IMR-90 (cell line): Measurements from ENCODE around the gene EMC1. TPM values are rescaled to one million over a fixed set of nuclear protein-coding genes. Genes with fewer than 3 reads are reported as not detected.

ENCODE experiments used
- ATAC-seq: fragments of 200-7000 bp; cut with Tn5 transposase; 2 replicates; pipeline ENCODE4 v1.9.1; 2020; ENCODE audit warnings: low read depth, mild to moderate bottlenecking, moderate library complexity
- BruUV-seq: library from RNA; stranded (reverse); fragments of 400-500 nt; replicated peaks from 2 replicates; lab custom pipeline; 2021; lab: Mats Ljungman, UMichigan
- CTCF ChIA-PET: fragments of 300-600 bp; formaldehyde crosslinking; extraction: SDS; loops from one replicate; lab custom pipeline; 2021; ENCODE audit warnings: antibody characterized with exemption; lab: Yijun Ruan, JAX
- POLR2A ChIA-PET: fragments of 300-600 bp; sonication (Branson Sonifier 250); formaldehyde crosslinking; loops from one replicate; lab custom pipeline; 2022; ENCODE audit warnings: antibody characterized with exemption; ENCODE audit not compliant: unreplicated experiment; lab: Charles Lee
- DNase-seq: peaks from one replicate; pipeline ENCODE4 v3.0.0; 2013
- H2AFZ ChIP-seq: replicated peaks from 2 replicates; pipeline ENCODE3; 2013; ENCODE audit warnings: low read length, mild to moderate bottlenecking; ENCODE audit not compliant: poor library complexity
- H2AK5ac ChIP-seq: 2 replicates; pipeline ENCODE4 v1.6.1; 2013; ENCODE audit warnings: low read depth, low read length, inconsistent platforms
- H2AK9ac ChIP-seq: replicated peaks from 2 replicates; pipeline ENCODE3; 2013; ENCODE audit warnings: mild to moderate bottlenecking, low read depth, low read length, moderate library complexity; ENCODE audit not compliant: poor library complexity
- H2BK120ac ChIP-seq: 2 replicates; pipeline ENCODE4 v1.6.1; 2013; ENCODE audit warnings: low read depth, low read length, inconsistent platforms
- H2BK15ac ChIP-seq: 3 replicates; pipeline ENCODE4 v1.6.1; 2013; ENCODE audit warnings: low read depth, low read length, inconsistent platforms
- H2BK20ac ChIP-seq: 2 replicates; pipeline ENCODE4 v1.6.1; 2013; ENCODE audit warnings: low read depth, mild to moderate bottlenecking, inconsistent platforms, low read length, moderate library complexity
- H2BK5ac ChIP-seq: 2 replicates; pipeline ENCODE4 v1.6.1; 2013; ENCODE audit warnings: mild to moderate bottlenecking, low read depth, low read length, inconsistent platforms; ENCODE audit not compliant: poor library complexity, severe bottlenecking
- H3K14ac ChIP-seq: replicated peaks from 2 replicates; pipeline ENCODE4 v1.6.1; 2013; ENCODE audit warnings: low read depth, low read length, inconsistent platforms
- H3K18ac ChIP-seq: 2 replicates; pipeline ENCODE4 v1.6.1; 2013; ENCODE audit warnings: low read depth, low read length, control low read depth
- H3K23ac ChIP-seq: 2 replicates; pipeline ENCODE4 v1.6.1; 2013; ENCODE audit warnings: low read depth, low read length, inconsistent platforms
- H3K27ac ChIP-seq: 2 replicates; pipeline ENCODE4 v1.5.1; 2013; ENCODE audit warnings: mild to moderate bottlenecking, control low read depth, low read length; ENCODE audit not compliant: insufficient read depth
- H3K27me3 ChIP-seq: 2 replicates; pipeline ENCODE4 v1.6.1; 2013; ENCODE audit warnings: low read length; ENCODE audit not compliant: control insufficient read depth, insufficient read depth
- H3K36me3 ChIP-seq: 2 replicates; pipeline ENCODE4 v1.6.1; 2013; ENCODE audit warnings: low read length, mixed read lengths; ENCODE audit not compliant: control insufficient read depth, insufficient read depth
- H3K4ac ChIP-seq: 2 replicates; pipeline ENCODE4 v1.6.1; 2013; ENCODE audit warnings: low read depth, low read length, inconsistent platforms
- H3K4me1 ChIP-seq: 2 replicates; pipeline ENCODE4 v1.6.1; 2013; ENCODE audit warnings: low read length, mixed read lengths; ENCODE audit not compliant: control insufficient read depth, insufficient read depth
- H3K4me2 ChIP-seq: 2 replicates; pipeline ENCODE4 v1.6.1; 2013; ENCODE audit warnings: low read depth, mild to moderate bottlenecking, control low read depth, low read length, moderate library complexity
- H3K4me3 ChIP-seq: 2 replicates; pipeline ENCODE4 v1.5.1; 2013; ENCODE audit warnings: low read depth, mild to moderate bottlenecking, control low read depth, low read length, moderate library complexity; ENCODE audit not compliant: insufficient read depth
- H3K56ac ChIP-seq: 2 replicates; pipeline ENCODE4 v1.6.1; 2013; ENCODE audit warnings: low read length, inconsistent platforms; ENCODE audit not compliant: insufficient read depth; ENCODE audit errors: extremely low read depth
- H3K79me1 ChIP-seq, 2 experiments: 2 replicates each; pipeline ENCODE4 v1.6.1; 2013; ENCODE audit warnings: low read length in 2 of 2, inconsistent platforms in 1 of 2, low read depth in 1 of 2
- H3K9ac ChIP-seq: 2 replicates; pipeline ENCODE4 v1.6.1; 2013; ENCODE audit warnings: low read depth, low read length, control low read depth
- H3K9me1 ChIP-seq: 2 replicates; pipeline ENCODE4 v1.6.1; 2013; ENCODE audit warnings: low read length, inconsistent platforms; ENCODE audit not compliant: insufficient read depth
- H3K9me3 ChIP-seq: 2 replicates; pipeline ENCODE4 v1.6.1; 2013; ENCODE audit warnings: low read length; ENCODE audit not compliant: control insufficient read depth, insufficient read depth
- H4K20me1 ChIP-seq: 2 replicates; pipeline ENCODE4 v1.6.1; 2013; ENCODE audit warnings: low read length, inconsistent platforms; ENCODE audit not compliant: insufficient read depth
- H4K5ac ChIP-seq: 2 replicates; pipeline ENCODE4 v1.6.1; 2013; ENCODE audit warnings: mild to moderate bottlenecking, low read depth, low read length, control low read depth
- H4K8ac ChIP-seq, 2 experiments: 2 replicates each; pipeline ENCODE4 v1.6.1; 2013; ENCODE audit warnings: low read depth in 2 of 2, low read length in 2 of 2, control low read depth in 1 of 2, inconsistent platforms in 1 of 2
- H4K91ac ChIP-seq: 2 replicates; pipeline ENCODE4 v1.6.1; 2013; ENCODE audit warnings: low read depth, low read length, inconsistent platforms; ENCODE audit not compliant: insufficient read depth
- BHLHE40 ChIP-seq: fragments of 150-350 bp; IDR thresholded peaks from 2 replicates; pipeline ENCODE4 v1.6.1; 2016; ENCODE audit warnings: mild to moderate bottlenecking, low read depth, low read length
- CEBPB ChIP-seq: IDR thresholded peaks from 2 replicates; pipeline ENCODE4 v1.6.1; 2012; ENCODE audit warnings: low read depth, low read length, improper control_type of control experiment
- CHD1 ChIP-seq: IDR thresholded peaks from 2 replicates; pipeline ENCODE4 v1.6.1; 2012; ENCODE audit warnings: low read depth, low read length, improper control_type of control experiment
- ELK1 ChIP-seq: fragments of 150-350 bp; IDR thresholded peaks from 2 replicates; pipeline ENCODE4 v1.6.1; 2016; ENCODE audit warnings: low read depth, mild to moderate bottlenecking, low read length, moderate library complexity, borderline replicate concordance
- MAFK ChIP-seq: IDR thresholded peaks from 2 replicates; pipeline ENCODE4 v1.6.1; 2012; ENCODE audit warnings: low read depth, low read length, improper control_type of control experiment
- MAZ ChIP-seq: IDR thresholded peaks from 2 replicates; pipeline ENCODE4 v1.6.1; 2012; ENCODE audit warnings: low read depth, mild to moderate bottlenecking, low read length, improper control_type of control experiment, moderate library complexity, borderline replicate concordance
- MXI1 ChIP-seq: IDR thresholded peaks from 2 replicates; pipeline ENCODE4 v1.6.1; 2012; ENCODE audit warnings: low read depth, mild to moderate bottlenecking, low read length, moderate library complexity, borderline replicate concordance
- NFE2L2 ChIP-seq: fragments of 150-350 bp; IDR thresholded peaks from 2 replicates; pipeline ENCODE4 v1.6.1; 2016; ENCODE audit warnings: low read depth, mild to moderate bottlenecking, low read length
- POLR2A ChIP-seq: IDR thresholded peaks from 2 replicates; pipeline ENCODE4 v1.6.1; 2012; ENCODE audit warnings: mild to moderate bottlenecking, low read depth, low read length
- RAD21 ChIP-seq: IDR thresholded peaks from 2 replicates; pipeline ENCODE4 v1.6.1; 2012; ENCODE audit warnings: low read length, improper control_type of control experiment
- RCOR1 ChIP-seq: IDR thresholded peaks from 2 replicates; pipeline ENCODE4 v1.6.1; 2012; ENCODE audit warnings: mild to moderate bottlenecking, low read length, improper control_type of control experiment; ENCODE audit not compliant: insufficient replicate concordance
- SMC3 ChIP-seq: fragments of 150-350 bp; IDR thresholded peaks from 2 replicates; pipeline ENCODE4 v1.6.1; 2016; ENCODE audit warnings: low read depth, mild to moderate bottlenecking, antibody characterized with exemption, low read length, moderate library complexity
- USF2 ChIP-seq: fragments of 150-350 bp; IDR thresholded peaks from 2 replicates; pipeline ENCODE4 v1.6.1; 2017; ENCODE audit warnings: mild to moderate bottlenecking, antibody characterized with exemption, low read length, low read depth
- whole genome bisulfite sequencing, 2 experiments: methylation state at CpG; one replicate each; pipeline versions ENCODE4 v1.1.5 to v1.1.7; 2013; ENCODE audit warnings: missing lambda C conversion rate in 2 of 2; ENCODE audit not compliant: insufficient read length in 1 of 2; ENCODE audit errors: extremely low coverage in 2 of 2; 5-methylcytosine and 5-hydroxymethylcytosine counted together
- dilution Hi-C: fragments of 300-500 bp; cut with HindIII; formaldehyde crosslinking; loops from one replicate; pipeline ENCODE4 v1.14.3; 2018; ENCODE audit warnings: low sequenced_read_pairs; ENCODE audit not compliant: unreplicated experiment
- in situ Hi-C: fragments of 300-500 bp; cut with MboI; formaldehyde crosslinking; loops from 3 replicates; pipeline ENCODE4 v1.14.3; 2019; ENCODE audit warnings: low sequenced_read_pairs, inconsistent platforms, mixed read lengths
- intact Hi-C: fragments of 100-400 bp; cut with micrococcal nuclease; formaldehyde crosslinking; loops from 2 replicates; pipeline ENCODE4 v1.10.0; 2022
- polyA plus RNA-seq, 3 experiments: library from polyadenylated mRNA; depleted of rRNA; stranded (reverse); fragments of >200 nt; gene quantifications; 2 replicates each; pipeline ENCODE4 v1.2.3, GENCODE V29; 2012; ENCODE audit warnings: low replicate concordance in 1 of 3
- total RNA-seq: library from RNA; depleted of rRNA; stranded (reverse); fragments of >200 nt; gene quantifications from 2 replicates; pipeline ENCODE4 v1.2.3, GENCODE V29; 2012

The EMC1 gene
- total and polyA plus RNA-seq, 2 of the 4 experiments (the other 2 are of a cell fraction), result 65.4 to 114 TPM

- Histone ChIP-seq H3K36me3 (peaks cover 64% of the 10 kb centered on the region), H2AFZ (no peak overlapping the region), H2BK5ac (no peak overlapping the region), H3K4me2 (no peak overlapping the region), H3K9me3 (no peaks in the 10 kb centered on the region), H4K8ac (no peak overlapping the region), H4K20me1 (peaks cover 49% of the 10 kb centered on the region), H3K56ac (no peak overlapping the region), H3K14ac (no peak overlapping the region), H2BK120ac (no peak overlapping the region), H3K4me1 (no peaks in the 10 kb centered on the region; the same call in 1 of the 2 replicates), H2BK15ac (no peak overlapping the region), H4K91ac (no peak overlapping the region), H3K27ac (no peak overlapping the region), H3K79me1 (peaks cover 50 to 71% of the 10 kb centered on the region in 2 experiments), H3K4me3 (no peak overlapping the region), H3K27me3 (no peaks in the 10 kb centered on the region), H3K23ac (no peak overlapping the region), H2AK9ac (no peak overlapping the region), H3K18ac (no peak overlapping the region), H3K9ac (no peak overlapping the region), H3K4ac (no peak overlapping the region), H2AK5ac (no peak overlapping the region), H2BK20ac (no peak overlapping the region), H4K5ac (no peak overlapping the region), H3K9me1 (peaks cover 6% of the 10 kb centered on the region; the same call in 1 of the 2 replicates)
- in situ Hi-C loops (no loop called here), intact Hi-C loops (no loop called here), dilution Hi-C loops (no loop called here)
- TF ChIP-seq MAFK (no peak), CEBPB (no peak), MXI1 (no peak), ELK1 (no peak), SMC3 (no peak), POLR2A (no peak), CHD1 (no peak), NFE2L2 (no peak), BHLHE40 (no peak), MAZ (no peak), RAD21 (no peak), RCOR1 (no peak), USF2 (no peak)
- DNase-seq, result no peak
- no peak for ATAC-seq
- ChIA-PET POLR2A (no interaction called here), CTCF (interaction anchor here (0.6 kb wide), 1 partner anchor 37 kb away, joined by 6 read pairs; no protein-coding TSS in a partner anchor)
- no TSS peak for BruUV-seq
- no CpG with 5 or more reads among the region's 3 CpGs for WGBS, 2 experiments
These were observed 55.0 kb downstream of the EMC1 start for GRCh38 chr1:19196331-19196730.
